Fibroblast of mammary gland (primary cell): ENCODE data around the gene COQ9.
"Not testable (repeated sequence)": the region's sequence is repeated elsewhere in the genome, so short reads cannot be mapped to it uniquely, and the experiment has no call there.

Source experiments
- DNase-seq: peaks from one replicate; pipeline ENCODE4 v3.0.0-alpha.2; 2010; ENCODE audit warnings: low read depth
- H3K4me3 ChIP-seq: 2 replicates; pipeline ENCODE4 v1.5.1; 2011; ENCODE audit warnings: low read depth, mild to moderate bottlenecking, low read length, moderate library complexity; ENCODE audit not compliant: control insufficient read depth
- TF ChIP-seq, protein P1 (sequence below): conservative IDR thresholded peaks from 2 replicates; pipeline ENCODE4 v1.5.1; 2011; ENCODE audit warnings: low read depth, low read length, inconsistent platforms; ENCODE audit not compliant: control insufficient read depth, insufficient read depth

Gene COQ9, protein sequence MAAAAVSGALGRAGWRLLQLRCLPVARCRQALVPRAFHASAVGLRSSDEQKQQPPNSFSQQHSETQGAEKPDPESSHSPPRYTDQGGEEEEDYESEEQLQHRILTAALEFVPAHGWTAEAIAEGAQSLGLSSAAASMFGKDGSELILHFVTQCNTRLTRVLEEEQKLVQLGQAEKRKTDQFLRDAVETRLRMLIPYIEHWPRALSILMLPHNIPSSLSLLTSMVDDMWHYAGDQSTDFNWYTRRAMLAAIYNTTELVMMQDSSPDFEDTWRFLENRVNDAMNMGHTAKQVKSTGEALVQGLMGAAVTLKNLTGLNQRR

DNA sequence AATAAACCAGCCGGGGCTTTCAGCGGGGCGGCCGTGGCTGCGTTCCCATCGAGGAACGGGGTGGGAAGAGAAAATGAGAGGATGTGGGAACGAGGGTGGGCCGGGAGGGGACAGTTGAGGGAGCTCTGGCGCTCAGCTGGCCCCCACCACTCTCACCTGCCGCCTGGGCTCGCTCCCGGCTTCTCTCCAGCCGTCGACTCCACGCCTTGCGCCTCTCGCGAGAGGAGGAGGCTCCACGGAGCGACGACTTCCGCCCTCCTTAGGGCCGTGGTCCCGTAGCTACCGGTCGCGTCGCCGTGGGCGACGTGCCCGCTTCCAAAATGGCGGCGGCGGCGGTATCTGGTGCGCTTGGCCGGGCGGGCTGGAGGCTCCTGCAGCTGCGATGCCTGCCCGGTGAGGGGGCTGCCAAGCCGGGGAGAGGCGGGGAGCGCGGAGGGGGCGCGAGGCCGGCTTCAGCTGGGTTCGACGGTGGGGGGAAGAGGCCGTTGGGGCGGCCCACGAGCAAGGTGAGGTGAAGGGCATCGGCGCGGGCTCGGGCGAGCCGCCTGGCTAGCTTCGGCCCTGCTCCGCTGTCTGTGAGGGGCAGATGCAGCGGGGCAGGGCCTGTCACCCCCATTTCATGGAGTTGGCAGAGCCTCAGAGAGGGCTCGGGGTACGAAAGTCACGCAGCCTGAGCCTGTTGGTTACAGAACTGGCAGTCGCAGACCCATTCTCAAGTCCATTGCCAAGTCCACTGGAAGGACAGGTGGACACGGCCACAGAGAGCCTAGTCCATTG lies at the start of gene COQ9, which contains the start of gene CIAPIN1:
TSS of gene COQ9 (plus strand) at position 294 of the 777 bp plus-strand sequence. CDS start at position 321, 27 bp downstream.
TSS of gene CIAPIN1 (minus strand) at position 200 of the 777 bp plus-strand sequence. CDS start 6,457 bp downstream, outside the sequence.
- H3K4me3 ChIP-seq = peak within 1 kb of the TSS; percentile 75
- DNase-seq = peak; percentile 90
- TF ChIP-seq, protein P1, sequence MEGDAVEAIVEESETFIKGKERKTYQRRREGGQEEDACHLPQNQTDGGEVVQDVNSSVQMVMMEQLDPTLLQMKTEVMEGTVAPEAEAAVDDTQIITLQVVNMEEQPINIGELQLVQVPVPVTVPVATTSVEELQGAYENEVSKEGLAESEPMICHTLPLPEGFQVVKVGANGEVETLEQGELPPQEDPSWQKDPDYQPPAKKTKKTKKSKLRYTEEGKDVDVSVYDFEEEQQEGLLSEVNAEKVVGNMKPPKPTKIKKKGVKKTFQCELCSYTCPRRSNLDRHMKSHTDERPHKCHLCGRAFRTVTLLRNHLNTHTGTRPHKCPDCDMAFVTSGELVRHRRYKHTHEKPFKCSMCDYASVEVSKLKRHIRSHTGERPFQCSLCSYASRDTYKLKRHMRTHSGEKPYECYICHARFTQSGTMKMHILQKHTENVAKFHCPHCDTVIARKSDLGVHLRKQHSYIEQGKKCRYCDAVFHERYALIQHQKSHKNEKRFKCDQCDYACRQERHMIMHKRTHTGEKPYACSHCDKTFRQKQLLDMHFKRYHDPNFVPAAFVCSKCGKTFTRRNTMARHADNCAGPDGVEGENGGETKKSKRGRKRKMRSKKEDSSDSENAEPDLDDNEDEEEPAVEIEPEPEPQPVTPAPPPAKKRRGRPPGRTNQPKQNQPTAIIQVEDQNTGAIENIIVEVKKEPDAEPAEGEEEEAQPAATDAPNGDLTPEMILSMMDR = no peak

DNA sequence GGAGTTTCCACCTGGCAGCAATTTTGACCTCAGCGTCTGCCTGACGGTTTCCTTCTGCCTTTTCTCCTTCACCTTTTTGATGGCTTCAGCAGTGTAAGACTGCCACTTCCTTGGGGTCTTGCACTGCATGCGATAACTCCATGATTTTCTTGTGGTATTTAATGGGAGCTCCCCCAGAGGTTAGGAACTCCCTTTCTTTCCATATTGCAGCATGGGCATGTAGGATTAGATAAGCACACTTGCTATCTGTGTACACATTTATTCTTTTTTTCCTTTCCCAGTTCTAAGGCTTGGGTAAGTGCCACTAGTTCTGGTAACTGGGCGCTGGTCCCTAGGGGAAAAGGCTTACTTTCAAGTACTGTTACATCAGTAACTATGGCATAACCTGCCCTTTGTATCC lies 49.8 kb upstream of the COQ9 start:
- not testable (repeated sequence) for DNase-seq, H3K4me3 ChIP-seq

DNA sequence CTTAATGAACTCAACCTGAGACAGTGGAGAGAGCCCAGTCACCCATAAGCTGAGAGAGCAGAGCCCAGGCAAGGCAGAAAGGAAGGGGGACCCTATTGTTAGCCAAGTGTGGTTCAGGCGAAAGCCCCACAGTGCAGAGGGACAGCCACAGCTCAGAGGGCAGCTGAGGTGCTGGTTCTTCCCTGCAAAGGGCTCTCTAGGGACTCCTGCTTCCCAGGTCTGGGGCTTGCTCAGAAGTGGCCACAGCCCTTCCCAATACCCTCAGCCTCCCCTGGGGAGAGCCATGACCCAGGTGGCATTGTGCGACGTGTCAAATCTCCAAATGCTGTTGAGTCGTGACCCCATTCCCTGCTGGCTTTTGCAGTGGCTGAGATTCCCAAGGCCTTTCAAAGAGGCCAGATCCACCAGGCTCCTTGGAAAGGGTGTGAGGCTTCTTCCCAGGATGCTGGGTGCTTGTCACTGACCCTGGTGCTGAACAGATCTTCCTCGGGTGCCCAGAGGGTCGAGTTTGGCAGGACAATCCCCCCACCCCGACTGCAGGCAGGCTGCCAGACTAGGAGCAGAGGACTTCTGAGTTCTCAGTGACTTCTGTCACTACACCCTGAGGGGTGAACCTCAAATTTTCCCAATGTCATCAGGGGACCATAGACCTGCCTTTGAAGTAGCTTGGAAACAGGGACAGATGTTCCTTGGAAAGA lies 45.2 kb upstream of the COQ9 start:
- DNase-seq = no peak
- TF ChIP-seq, protein P1 = no peak
- H3K4me3 ChIP-seq = no peak overlapping the region

DNA sequence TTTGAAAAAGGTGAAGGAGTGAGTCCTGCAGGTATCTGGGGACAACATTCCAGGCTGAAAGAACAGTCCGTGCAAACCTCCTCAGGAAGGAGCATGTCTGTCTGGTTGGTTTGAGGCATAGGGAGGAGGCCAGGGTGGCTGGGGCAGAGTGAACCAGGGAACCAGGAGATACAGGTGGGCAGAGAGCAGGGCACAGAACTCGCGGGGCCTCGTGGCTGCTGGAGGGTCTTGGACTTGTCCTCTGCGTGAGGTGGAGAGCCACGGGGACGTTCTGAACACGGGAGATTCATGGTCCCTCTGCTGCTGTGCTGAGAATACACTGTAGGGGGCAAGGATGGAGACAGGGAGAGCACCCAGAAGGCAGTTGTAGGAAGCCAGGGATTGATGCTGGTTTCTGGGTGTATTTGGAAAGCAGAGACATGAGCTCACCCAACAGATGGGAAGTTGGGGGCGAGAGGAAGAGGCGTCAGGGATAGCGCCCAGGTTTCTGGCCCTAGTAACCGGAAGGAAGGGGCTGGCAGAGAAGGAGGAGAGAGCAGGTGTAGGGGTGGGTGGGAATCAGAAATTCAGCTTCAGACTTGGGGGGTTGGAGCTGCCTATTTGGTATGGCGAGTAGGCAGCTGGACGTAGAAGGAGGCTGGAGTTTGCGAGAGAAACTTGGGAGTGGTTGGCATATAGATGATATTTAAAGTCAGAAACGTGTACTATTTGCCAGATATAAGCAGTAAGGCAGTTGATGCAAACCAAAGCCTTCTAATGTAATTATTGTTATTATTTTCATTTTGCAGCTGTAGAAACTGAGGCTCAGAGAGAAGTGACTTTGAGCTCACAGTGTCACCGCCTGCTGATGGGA lies 43.1 kb upstream of the COQ9 start, which contains the start of gene CCL17:
TSS of gene CCL17 (plus strand) at position 803 of the 853 bp plus-strand sequence. CDS start 9,166 bp downstream, outside the sequence.
- DNase-seq = no peak
- TF ChIP-seq, protein P1 = no peak
- no peak within 1 kb of the TSS for H3K4me3 ChIP-seq

DNA sequence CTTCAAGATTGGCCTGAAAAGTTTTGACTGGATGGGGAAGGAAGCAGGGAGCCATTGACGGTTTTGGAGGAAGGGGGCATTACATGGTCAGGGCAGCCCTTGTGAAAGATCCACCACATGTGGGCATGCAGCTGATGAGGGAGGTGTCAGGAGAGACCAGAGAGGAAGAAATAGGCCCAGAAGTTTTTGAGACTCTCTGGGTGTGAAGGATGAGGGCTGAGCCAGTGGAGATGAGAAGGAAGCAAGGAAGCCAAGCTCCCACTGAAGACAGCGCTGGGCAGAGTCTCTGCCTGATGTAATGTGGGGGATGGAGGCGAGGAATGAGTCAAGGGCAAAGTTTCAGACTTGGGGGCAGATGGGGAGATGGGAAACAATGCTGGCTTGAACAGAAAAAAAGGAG lies 42.2 kb upstream of the COQ9 start:
- no peak for DNase-seq
- TF ChIP-seq, protein P1 = no peak
- H3K4me3 ChIP-seq = no peak overlapping the region

DNA sequence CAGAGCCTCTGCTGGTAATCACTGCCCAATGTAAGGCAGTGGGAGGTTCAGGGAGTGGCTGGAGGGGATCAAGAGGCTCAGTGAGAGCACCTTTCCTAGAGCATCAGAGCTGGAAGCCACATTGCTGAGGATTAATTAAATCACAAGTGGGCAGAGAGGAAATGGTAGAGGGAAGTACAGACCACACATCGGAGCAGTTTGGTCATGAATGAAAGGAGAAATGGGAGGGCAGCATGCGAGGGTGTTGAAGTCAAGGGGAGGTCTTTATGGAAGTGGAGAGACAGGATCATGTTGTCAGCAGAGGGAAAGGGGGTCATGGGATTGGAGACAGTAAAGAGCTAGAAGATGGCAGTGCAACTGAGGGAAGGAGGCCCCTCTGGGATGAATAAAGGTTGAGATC lies 40.4 kb upstream of the COQ9 start:
- TF ChIP-seq, protein P1 = no peak
- DNase-seq = no peak
- no peak overlapping the region for H3K4me3 ChIP-seq
